SK-N-MC (cell line): Measurements from ENCODE around the gene CHD9.
"Not testable (repeated sequence)": the region's sequence is repeated elsewhere in the genome, so short reads cannot be mapped to it uniquely, and the experiment has no call there.

ENCODE experiments used
- EZH2 ChIP-seq: fragments of 200-600 bp; sonication (generic); IDR thresholded peaks from one replicate; pipeline ENCODE4 v1.6.1; 2017; ENCODE audit warnings: antibody characterized with exemption
- FOXP2 ChIP-seq: optimal IDR thresholded peaks from 2 replicates; pipeline ENCODE3; 2011; ENCODE audit warnings: mild to moderate bottlenecking, moderate library complexity; ENCODE audit not compliant: insufficient read depth; ENCODE audit errors: extremely low read length, control extremely low read depth
- POLR2AphosphoS5 ChIP-seq: IDR thresholded peaks from 2 replicates; pipeline ENCODE4 v1.6.1; 2012; ENCODE audit warnings: mild to moderate bottlenecking, low read depth, low read length, borderline replicate concordance

GRCh38 chr16:53330991-53331390 is 276.2 kb downstream of the CHD9 start:
- TF ChIP-seq EZH2, POLR2AphosphoS5, FOXP2: not testable (repeated sequence)
